GM18873 (cell line): ENCODE measurements around the gene PNCK.
"Not testable (repeated sequence)": the region's sequence is repeated elsewhere in the genome, so short reads cannot be mapped to it uniquely, and the experiment has no call there.

ENCODE experiments used
- ATAC-seq: cut with Tn5 transposase; IDR thresholded peaks from one replicate; pipeline ENCODE4 v1.9.1; 2021; ENCODE audit warnings: mild to moderate bottlenecking, moderate library complexity, moderate number of reproducible peaks; ENCODE audit not compliant: unreplicated experiment, low FRiP score

The PNCK gene

GRCh38 chrX:153687121-153688039, 13.8 kb upstream of the PNCK start, which contains the start of gene SLC6A8:
SLC6A8 (plus strand) TSS chrX:153687926; CDS start chrX:153688575, 649 bp downstream.
- ATAC-seq = no peak

- ATAC-seq = no peak
These were observed 13.1 kb upstream of the PNCK start for GRCh38 chrX:153686711-153687110.

GRCh38 chrX:153685751-153686696, 12.4 kb upstream of the PNCK start:
- ATAC-seq = no peak

- no peak for ATAC-seq
These were observed 11.5 kb upstream of the PNCK start for GRCh38 chrX:153685156-153685536.

GRCh38 chrX:153684467-153685155, 11.0 kb upstream of the PNCK start:
- no peak for ATAC-seq

GRCh38 chrX:153683486-153683885, 9.9 kb upstream of the PNCK start:
- ATAC-seq = not testable (repeated sequence)

- ATAC-seq = no peak
These were observed 7.6 kb upstream of the PNCK start for GRCh38 chrX:153681175-153681574.

GRCh38 chrX:153674219-153674851, 722 bp upstream of the PNCK start:
- no peak for ATAC-seq

- no peak for ATAC-seq
These were observed 834 bp downstream of the PNCK start for GRCh38 chrX:153672531-153673427.

GRCh38 chrX:153671589-153672530, 1.8 kb downstream of the PNCK start:
- no peak for ATAC-seq

- no peak for ATAC-seq
These were observed 2.6 kb downstream of the PNCK start for GRCh38 chrX:153670748-153671588.

GRCh38 chrX:153669901-153670731, 3.5 kb downstream of the PNCK start:
- no peak for ATAC-seq

- ATAC-seq = no peak
These were observed 4.3 kb downstream of the PNCK start for GRCh38 chrX:153669174-153669890.

- ATAC-seq = no peak
These were observed 5.0 kb downstream of the PNCK start for GRCh38 chrX:153668423-153669173.

- ATAC-seq = no peak
These were observed 5.6 kb downstream of the PNCK start for GRCh38 chrX:153667956-153668396.
